Tibial artery (tissue), 4 donors: ENCODE measurements around the gene EMC6.

ENCODE experiments used
- DNase-seq, 2 donors: peaks; one replicate each; pipeline ENCODE4 v3.0.0-alpha.2; 2019
- H3K27ac ChIP-seq, 2 donors: fragments of 200-600 bp; sonication (generic) in 1 of 2; 1 replicate in 1 of 2; 2 replicates in 1 of 2; pipeline ENCODE4 v1.5.1; 2018 to 2019; ENCODE audit warnings: mild to moderate bottlenecking in 1 of 2
- H3K27me3 ChIP-seq, 2 donors: fragments of 200-600 bp; sonication (generic) in 1 of 2; one replicate each; pipeline versions ENCODE4 v1.5.1 to v1.6.0; 2016 to 2019
- H3K36me3 ChIP-seq, 3 donors: fragments of 200-600 bp; sonication (generic) in 2 of 3; one replicate each; pipeline ENCODE4 v1.5.1; 2016 to 2019; ENCODE audit warnings: mild to moderate bottlenecking in 2 of 3
- H3K4me1 ChIP-seq, 4 donors: fragments of 200-600 bp; sonication (generic) in 2 of 4; 1 replicate in 3 of 4; 2 replicates in 1 of 4; pipeline ENCODE4 v1.5.1; 2016 to 2019
- H3K4me3 ChIP-seq, 2 donors: fragments of 200-600 bp; sonication (generic) in 1 of 2; 1 replicate in 1 of 2; 2 replicates in 1 of 2; pipeline ENCODE4 v1.5.1; 2018 to 2019; ENCODE audit warnings: mild to moderate bottlenecking in 2 of 2
- H3K9me3 ChIP-seq, 3 donors: fragments of 200-600 bp; sonication (generic) in 1 of 3; one replicate each; pipeline ENCODE4 v1.5.1; 2016 to 2019
- CTCF ChIP-seq, 2 experiments: fragments of 200-600 bp in 1 of 2; fragments of 450-650 bp in 1 of 2; IDR thresholded peaks; one replicate each; pipeline ENCODE4 v1.5.1; 2017 to 2019; ENCODE audit warnings: antibody characterized with exemption in 2 of 2, mild to moderate bottlenecking in 1 of 2, moderate library complexity in 1 of 2
- intact Hi-C: fragments of 100-400 bp; cut with DNase I; formaldehyde crosslinking; loops from one replicate; pipeline ENCODE4 v1.15.0; 2023; ENCODE audit warnings: low total_unique reads

Gene EMC6

GRCh38 chr17:3718201-3718600, 49.6 kb downstream of the EMC6 start:
- Histone ChIP-seq H3K9me3 (no peaks in the 10 kb centered on the region), H3K36me3 (peaks cover 14 to 70% (median 54%) of the 10 kb centered on the region in 3 donors), H3K4me3 (no peak overlapping the region), H3K27ac (no peak overlapping the region), H3K27me3 (no peaks in the 10 kb centered on the region), H3K4me1 (peaks cover 0 to 31% (median 10%) of the 10 kb centered on the region in 4 donors)
- no peak for DNase-seq
- no peak for TF ChIP-seq CTCF (IDR thresholded peaks at IDR 0.05)
- intact Hi-C loops = no loop called here

GRCh38 chr17:3719265-3719664, 50.7 kb downstream of the EMC6 start:
- H3K36me3 ChIP-seq = peaks cover 14 to 59% (median 50%) of the 10 kb centered on the region in 3 donors
- H3K27me3 ChIP-seq = no peaks in the 10 kb centered on the region
- no peak for TF ChIP-seq CTCF (IDR thresholded peaks at IDR 0.05)
- H3K9me3 ChIP-seq = no peaks in the 10 kb centered on the region
- H3K4me1 ChIP-seq = peaks cover 0 to 35% (median 14%) of the 10 kb centered on the region in 4 donors
- DNase-seq = no peak
- H3K4me3 ChIP-seq = no peak overlapping the region
- H3K27ac ChIP-seq = no peak overlapping the region
- intact Hi-C loops = no loop called here
